ENCODE measurements around the gene SHROOM3.

The SHROOM3 gene

GRCh38 chr4:76799718-76800117 lies 364.7 kb downstream of the SHROOM3 start:
- no peak for DNase-seq

- DNase-seq: no peak
These were observed 365.9 kb downstream of the SHROOM3 start for GRCh38 chr4:76800902-76801301.

- DNase-seq: no peak
These were observed 366.7 kb downstream of the SHROOM3 start for GRCh38 chr4:76801621-76802235.

GRCh38 chr4:76802236-76803021 lies 367.4 kb downstream of the SHROOM3 start:
- no peak for DNase-seq

GRCh38 chr4:76803522-76803921 lies 368.5 kb downstream of the SHROOM3 start:
- no peak for DNase-seq

- DNase-seq: no peak
These were observed 369.1 kb downstream of the SHROOM3 start for GRCh38 chr4:76804096-76804495.

- no peak for DNase-seq
These were observed 371.3 kb downstream of the SHROOM3 start for GRCh38 chr4:76806346-76806745.

- no peak for DNase-seq
These were observed 371.7 kb downstream of the SHROOM3 start for GRCh38 chr4:76806757-76807156.

- no peak for DNase-seq
These were observed 374.7 kb downstream of the SHROOM3 start for GRCh38 chr4:76809594-76810305.

- no peak for DNase-seq
These were observed 376.8 kb downstream of the SHROOM3 start for GRCh38 chr4:76811604-76812412.

- DNase-seq: no peak
These were observed 378.0 kb downstream of the SHROOM3 start for GRCh38 chr4:76813070-76813469.

- no peak for DNase-seq
These were observed 386.6 kb downstream of the SHROOM3 start for GRCh38 chr4:76821641-76822040.

- DNase-seq: no peak
These were observed 387.3 kb downstream of the SHROOM3 start for GRCh38 chr4:76822303-76822702.

- DNase-seq: no peak
These were observed 388.5 kb downstream of the SHROOM3 start for GRCh38 chr4:76823495-76823894.

GRCh38 chr4:76830612-76830963 lies 395.6 kb downstream of the SHROOM3 start:
- DNase-seq: no peak

- no peak for DNase-seq
These were observed 396.1 kb downstream of the SHROOM3 start for GRCh38 chr4:76830964-76831703.

- no peak for DNase-seq
These were observed 396.8 kb downstream of the SHROOM3 start for GRCh38 chr4:76831711-76832373.

All from CD4-positive, alpha-beta T cell treated with Interleukin-17A for 1 hour (primary cell).